ENCODE data around the gene PTPN14. TPM values are rescaled to one million over a fixed set of nuclear protein-coding genes. Genes with fewer than 3 reads are reported as not detected.

PTPN14 gene
- total RNA-seq, 1 experiment from 2014 or later, result 76.4 TPM

- peak overlapping the region; percentile 60 for H3K27ac ChIP-seq (ENCODE audit: insufficient read length, low read depth, low read length)
Observed at GRCh38 chr1:214404154-214404553, 147.2 kb downstream of the PTPN14 start.

More at GRCh38 chr1:214404154-214404553, 147.2 kb downstream of the PTPN14 start:
- H2AK5ac ChIP-seq (ENCODE audit: insufficient read length, low read length), result no peak overlapping the region
- H3K27ac Mint-ChIP-seq, result peak overlapping the region; percentile 8 to 95 (median 93); a peak in 6 of 7 replicates
- TF ChIP-seq, protein P1, sequence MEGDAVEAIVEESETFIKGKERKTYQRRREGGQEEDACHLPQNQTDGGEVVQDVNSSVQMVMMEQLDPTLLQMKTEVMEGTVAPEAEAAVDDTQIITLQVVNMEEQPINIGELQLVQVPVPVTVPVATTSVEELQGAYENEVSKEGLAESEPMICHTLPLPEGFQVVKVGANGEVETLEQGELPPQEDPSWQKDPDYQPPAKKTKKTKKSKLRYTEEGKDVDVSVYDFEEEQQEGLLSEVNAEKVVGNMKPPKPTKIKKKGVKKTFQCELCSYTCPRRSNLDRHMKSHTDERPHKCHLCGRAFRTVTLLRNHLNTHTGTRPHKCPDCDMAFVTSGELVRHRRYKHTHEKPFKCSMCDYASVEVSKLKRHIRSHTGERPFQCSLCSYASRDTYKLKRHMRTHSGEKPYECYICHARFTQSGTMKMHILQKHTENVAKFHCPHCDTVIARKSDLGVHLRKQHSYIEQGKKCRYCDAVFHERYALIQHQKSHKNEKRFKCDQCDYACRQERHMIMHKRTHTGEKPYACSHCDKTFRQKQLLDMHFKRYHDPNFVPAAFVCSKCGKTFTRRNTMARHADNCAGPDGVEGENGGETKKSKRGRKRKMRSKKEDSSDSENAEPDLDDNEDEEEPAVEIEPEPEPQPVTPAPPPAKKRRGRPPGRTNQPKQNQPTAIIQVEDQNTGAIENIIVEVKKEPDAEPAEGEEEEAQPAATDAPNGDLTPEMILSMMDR (conservative IDR thresholded peaks at IDR 0.05), result no peak
- WGBS (ENCODE audit: extremely low coverage, insufficient read length, low lambda C conversion rate), result no CpG with 5 or more reads among the region's 4 CpGs
- H3K9ac ChIP-seq (ENCODE audit: extremely low read depth, insufficient read length, low read length), result no peak overlapping the region
- no peaks in the 10 kb centered on the region for H3K79me2 ChIP-seq (ENCODE audit: insufficient read depth, low read length)
- no peaks in the 10 kb centered on the region for H3K27me3 ChIP-seq (ENCODE audit: insufficient read depth, low read length)
- H4K20me1 ChIP-seq (ENCODE audit: control insufficient read depth, insufficient read depth, insufficient read length), result no peaks in the 10 kb centered on the region
- H2BK5ac ChIP-seq (ENCODE audit: insufficient read length, low read length), result no peak overlapping the region
- no peak overlapping the region for H4K91ac ChIP-seq (ENCODE audit: insufficient read length, low read depth, low read length)
- H3K14ac ChIP-seq (ENCODE audit: insufficient read depth, low read length), result no peak overlapping the region
- no peaks in the 10 kb centered on the region for H3K9me3 Mint-ChIP-seq
- peaks cover 0 to 26% (median 18%) of the 10 kb centered on the region in 3 experiments; a peak in 4 of 7 replicates for H3K36me3 Mint-ChIP-seq (ENCODE audit: insufficient read depth in 1 of 3, low read depth in 3 of 3)
- H3K4me1 ChIP-seq (ENCODE audit: insufficient read depth, low read length), result peaks cover 10% of the 10 kb centered on the region
- no peak overlapping the region for H4K5ac ChIP-seq (ENCODE audit: insufficient read length, low read depth, low read length)
- H3K79me1 ChIP-seq (ENCODE audit: insufficient read depth, low read depth, low read length, poor library complexity, severe bottlenecking), result no peaks in the 10 kb centered on the region
- H2BK20ac ChIP-seq (ENCODE audit: low read depth, low read length, poor library complexity, severe bottlenecking), result no peak overlapping the region
- H2BK120ac ChIP-seq (ENCODE audit: low read depth, low read length, poor library complexity, severe bottlenecking), result no peak overlapping the region
- H2BK12ac ChIP-seq (ENCODE audit: insufficient read length, low read depth, low read length), result no peak overlapping the region
- DNase-seq, result no peak
- no peaks in the 10 kb centered on the region for H3K9me3 ChIP-seq (ENCODE audit: control insufficient read depth, low read depth, low read length)
- H3K27me3 Mint-ChIP-seq (ENCODE audit: low read depth), result no peaks in the 10 kb centered on the region
- H2BK15ac ChIP-seq (ENCODE audit: low read depth, low read length), result no peak overlapping the region
- no peaks in the 10 kb centered on the region for H3K23me2 ChIP-seq (ENCODE audit: insufficient read length, low read depth, low read length, poor library complexity, severe bottlenecking)
- no peak overlapping the region for H3K4ac ChIP-seq (ENCODE audit: low read depth, low read length)
- H3K18ac ChIP-seq (ENCODE audit: insufficient read length, low read depth, low read length), result no peak overlapping the region
- H3T11ph ChIP-seq (ENCODE audit: low read length), result no peak overlapping the region
- H4K8ac ChIP-seq (replicated peaks; ENCODE audit: insufficient read length, low read depth, low read length), result no peak overlapping the region
- no peak overlapping the region for H3K56ac ChIP-seq (ENCODE audit: insufficient read length, low read depth, low read length)
- H2AFZ ChIP-seq (ENCODE audit: low read length), result no peak overlapping the region
- H3K4me2 ChIP-seq (ENCODE audit: insufficient read depth, insufficient read length, low read length), result no peak overlapping the region
- H3K4me1 Mint-ChIP-seq, result peaks cover 33 to 35% of the 10 kb centered on the region in 2 experiments
- H3K23ac ChIP-seq (ENCODE audit: insufficient read length, low read depth, low read length), result no peak overlapping the region
- no peak overlapping the region for H3K4me3 Mint-ChIP-seq
